GM12873 (cell line): ENCODE measurements around the gene TRIM24.

Experiments used
- CTCF ChIP-seq: IDR thresholded peaks from 2 replicates; pipeline ENCODE4 v1.5.1; 2012; ENCODE audit warnings: low read depth, mild to moderate bottlenecking, moderate library complexity, low read length, control low read depth; ENCODE audit not compliant: insufficient read depth; ENCODE audit errors: missing control alignments

The TRIM24 gene

GRCh38 chr7:138627361-138627760 lies 167.3 kb downstream of the TRIM24 start:
- no peak for TF ChIP-seq CTCF

GRCh38 chr7:138630059-138630610 lies 170.1 kb downstream of the TRIM24 start:
- no peak for TF ChIP-seq CTCF

GRCh38 chr7:138632384-138632783 lies 172.3 kb downstream of the TRIM24 start:
- no peak for TF ChIP-seq CTCF

GRCh38 chr7:138632826-138633602 lies 173.0 kb downstream of the TRIM24 start:
- TF ChIP-seq CTCF: no peak
